C4-2B (cell line): ENCODE data around the gene CLP1.

Source experiments
- H3K27ac ChIP-seq: fragments of 450-650 bp; 2 replicates; pipeline ENCODE4 v1.5.1; 2017
- ZFX ChIP-seq: fragments of 450-650 bp; IDR thresholded peaks from 2 replicates; pipeline ENCODE4 v1.6.1; 2017
- TF ChIP-seq, protein P1 (sequence below): fragments of 450-650 bp; conservative IDR thresholded peaks from 2 replicates; pipeline ENCODE4 v1.5.1; 2017; ENCODE audit warnings: mild to moderate bottlenecking

Gene CLP1

DNA sequence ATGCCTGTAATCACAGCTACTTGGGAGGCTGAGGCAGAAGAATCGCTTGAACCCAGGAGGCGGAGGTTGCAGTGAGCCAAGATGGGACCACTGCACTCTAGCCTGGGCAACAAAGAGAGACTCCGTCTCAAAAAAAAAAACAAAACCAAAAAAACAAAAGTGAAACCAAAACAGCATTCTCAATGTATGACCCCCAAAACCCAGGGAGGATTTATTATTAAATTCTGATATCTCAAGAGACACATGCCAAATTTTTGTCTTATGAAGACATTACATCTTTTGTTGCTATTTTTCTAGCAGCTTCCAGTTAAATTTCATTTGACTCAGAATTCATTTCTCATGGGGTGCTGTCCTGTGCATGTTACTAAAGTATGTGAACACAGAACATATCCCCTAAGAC lies 4.9 kb upstream of the CLP1 start:
- TF ChIP-seq, protein P1, sequence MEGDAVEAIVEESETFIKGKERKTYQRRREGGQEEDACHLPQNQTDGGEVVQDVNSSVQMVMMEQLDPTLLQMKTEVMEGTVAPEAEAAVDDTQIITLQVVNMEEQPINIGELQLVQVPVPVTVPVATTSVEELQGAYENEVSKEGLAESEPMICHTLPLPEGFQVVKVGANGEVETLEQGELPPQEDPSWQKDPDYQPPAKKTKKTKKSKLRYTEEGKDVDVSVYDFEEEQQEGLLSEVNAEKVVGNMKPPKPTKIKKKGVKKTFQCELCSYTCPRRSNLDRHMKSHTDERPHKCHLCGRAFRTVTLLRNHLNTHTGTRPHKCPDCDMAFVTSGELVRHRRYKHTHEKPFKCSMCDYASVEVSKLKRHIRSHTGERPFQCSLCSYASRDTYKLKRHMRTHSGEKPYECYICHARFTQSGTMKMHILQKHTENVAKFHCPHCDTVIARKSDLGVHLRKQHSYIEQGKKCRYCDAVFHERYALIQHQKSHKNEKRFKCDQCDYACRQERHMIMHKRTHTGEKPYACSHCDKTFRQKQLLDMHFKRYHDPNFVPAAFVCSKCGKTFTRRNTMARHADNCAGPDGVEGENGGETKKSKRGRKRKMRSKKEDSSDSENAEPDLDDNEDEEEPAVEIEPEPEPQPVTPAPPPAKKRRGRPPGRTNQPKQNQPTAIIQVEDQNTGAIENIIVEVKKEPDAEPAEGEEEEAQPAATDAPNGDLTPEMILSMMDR = no peak
- no peak overlapping the region for H3K27ac ChIP-seq

DNA sequence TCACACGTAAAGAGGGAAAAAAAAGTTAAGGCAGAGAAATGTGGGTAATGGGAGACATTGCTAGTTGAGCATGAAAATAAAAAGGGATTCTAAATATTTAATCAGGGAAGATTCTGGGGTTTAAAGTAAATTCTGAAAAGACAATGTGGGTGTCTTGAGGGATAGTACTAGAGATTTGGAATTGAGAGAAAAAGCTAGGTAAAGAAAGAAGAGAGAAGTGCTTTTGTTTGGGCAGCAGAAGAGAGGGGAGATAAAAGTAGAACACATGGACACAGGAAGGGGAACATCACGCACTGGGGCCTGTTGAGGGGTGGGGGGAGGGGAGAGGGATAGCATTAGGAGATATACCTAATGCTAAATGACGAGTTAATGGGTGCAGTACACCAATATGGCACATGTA lies 4.4 kb upstream of the CLP1 start:
- no peak overlapping the region for H3K27ac ChIP-seq
- TF ChIP-seq, protein P1 = no peak
- TF ChIP-seq ZFX = no peak

DNA sequence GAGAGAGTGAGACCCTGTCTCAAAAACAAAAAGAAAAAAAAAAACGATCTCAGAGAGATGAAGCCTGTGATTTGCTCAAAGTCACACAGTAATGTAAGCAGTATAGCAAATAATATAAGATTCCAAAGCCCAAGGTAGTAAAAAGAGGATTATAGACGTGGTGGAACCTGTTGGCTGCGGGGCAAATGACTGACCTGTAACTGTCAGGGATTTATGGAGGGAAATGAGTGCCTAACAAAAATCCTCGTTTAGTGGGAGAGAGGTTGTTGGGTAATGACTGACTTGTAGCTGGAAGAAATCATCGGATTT lies 723 bp upstream of the CLP1 start:
- H3K27ac ChIP-seq = peak overlapping the region; percentile 61
- TF ChIP-seq, protein P1 = no peak
- no peak for TF ChIP-seq ZFX

DNA sequence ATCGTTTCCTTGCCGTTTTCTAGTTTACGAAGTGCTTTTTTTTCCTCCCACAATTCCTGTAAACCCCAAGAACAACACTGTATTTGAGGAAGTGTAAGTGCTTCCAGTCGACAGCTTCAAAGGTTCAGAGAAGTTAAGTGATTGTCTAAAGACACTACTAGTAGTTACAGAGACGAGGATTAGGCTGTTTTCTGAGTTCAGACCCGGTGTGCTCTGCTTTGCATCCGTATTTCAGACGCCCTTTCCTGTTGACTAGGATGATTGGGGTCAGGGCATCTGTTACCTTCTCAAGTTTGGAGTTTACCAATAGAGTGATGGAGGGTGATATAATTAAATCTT lies 430 bp downstream of the CLP1 start:
- H3K27ac ChIP-seq = peak overlapping the region; percentile 61
- TF ChIP-seq ZFX = no peak
- TF ChIP-seq, protein P1 = no peak

DNA sequence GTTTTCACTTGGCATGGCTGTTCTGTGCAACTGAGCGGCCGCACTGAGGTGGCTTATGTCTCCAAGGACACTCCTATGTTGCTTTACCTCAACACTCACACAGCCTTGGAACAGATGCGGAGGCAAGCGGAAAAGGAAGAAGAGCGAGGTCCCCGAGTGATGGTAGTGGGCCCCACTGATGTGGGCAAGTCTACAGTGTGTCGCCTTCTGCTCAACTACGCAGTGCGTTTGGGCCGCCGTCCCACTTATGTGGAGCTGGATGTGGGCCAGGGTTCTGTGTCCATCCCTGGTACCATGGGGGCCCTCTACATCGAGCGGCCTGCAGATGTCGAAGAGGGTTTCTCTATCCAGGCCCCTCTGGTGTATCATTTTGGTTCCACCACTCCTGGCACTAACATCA lies 2.1 kb downstream of the CLP1 start:
- no peak for TF ChIP-seq ZFX
- TF ChIP-seq, protein P1 = no peak
- no peak overlapping the region for H3K27ac ChIP-seq

DNA sequence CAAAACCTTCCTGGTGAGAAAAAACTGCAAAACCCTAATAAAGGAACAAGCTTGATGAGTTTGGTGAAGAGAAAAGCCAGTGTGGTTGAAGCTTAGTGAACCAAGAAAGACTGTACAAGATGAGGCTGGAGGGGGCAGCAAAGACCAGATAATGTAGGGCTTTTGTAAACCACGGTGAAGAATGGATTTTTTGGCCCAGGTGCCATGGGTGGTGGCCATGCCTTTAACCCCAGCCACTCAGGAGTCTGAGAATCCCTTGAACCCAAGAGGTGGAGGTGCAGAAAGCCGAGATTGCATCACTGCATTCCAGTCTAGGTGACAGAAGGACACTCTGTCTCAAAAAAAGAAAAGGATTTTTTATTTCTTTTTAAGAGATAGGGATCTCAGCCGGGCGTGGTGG lies 5.3 kb downstream of the CLP1 start:
- TF ChIP-seq, protein P1 = no peak; the same call in 1 of the 2 replicates
- TF ChIP-seq ZFX = no peak
- H3K27ac ChIP-seq = no peak overlapping the region

DNA sequence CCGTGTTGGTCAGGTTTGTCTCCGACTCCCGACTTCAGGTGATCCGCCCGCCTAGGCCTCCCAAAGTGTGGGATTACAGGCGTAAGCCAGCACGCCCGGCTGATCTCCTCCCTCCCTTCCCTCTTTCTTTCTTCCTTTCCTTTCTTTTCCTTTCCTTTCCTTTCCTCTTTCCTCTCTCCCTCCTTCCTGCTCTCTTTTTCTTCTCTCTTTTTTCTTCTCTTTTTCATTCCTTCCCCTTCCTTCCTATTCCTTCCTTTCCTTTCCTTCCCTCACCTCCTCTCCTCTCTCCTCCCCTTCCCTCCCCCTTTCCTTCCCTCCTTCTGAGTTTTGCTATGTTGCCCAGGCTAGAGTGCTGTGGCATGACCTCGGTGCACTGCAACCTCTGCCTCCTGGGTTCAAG lies 6.4 kb downstream of the CLP1 start:
- TF ChIP-seq ZFX = no peak
- TF ChIP-seq, protein P1 = no peak
- no peak overlapping the region for H3K27ac ChIP-seq
